Measurements from ENCODE around the gene GLDN.

The GLDN gene

GRCh38 chr15:51353976-51354375 lies 12.5 kb downstream of the GLDN start:
- no peak for TF ChIP-seq CTCF (IDR thresholded peaks at IDR 0.05; ENCODE audit: low read depth, low read length)
- H3K4me3 ChIP-seq (replicated peaks in 1 of 2; ENCODE audit: low read depth in 2 of 2, low read length in 2 of 2), result no peak overlapping the region
- no peak for DNase-seq (ENCODE audit: low read depth in 2 of 2)

- no peak for TF ChIP-seq CTCF (IDR thresholded peaks at IDR 0.05; ENCODE audit: low read depth, low read length)
- no peak overlapping the region for H3K4me3 ChIP-seq (replicated peaks in 1 of 2; ENCODE audit: low read depth in 2 of 2, low read length in 2 of 2)
- no peak for DNase-seq (ENCODE audit: low read depth in 2 of 2)
These were observed 13.6 kb downstream of the GLDN start for GRCh38 chr15:51355096-51355495.

- H3K4me3 ChIP-seq (replicated peaks in 1 of 2; ENCODE audit: low read depth in 2 of 2, low read length in 2 of 2), result no peak overlapping the region
- no peak for DNase-seq (ENCODE audit: low read depth in 2 of 2)
- TF ChIP-seq CTCF (IDR thresholded peaks at IDR 0.05; ENCODE audit: low read depth, low read length), result no peak
These were observed 14.7 kb downstream of the GLDN start for GRCh38 chr15:51356147-51356546.

- no peak for TF ChIP-seq CTCF (IDR thresholded peaks at IDR 0.05; ENCODE audit: low read depth, low read length)
These were observed 15.5 kb downstream of the GLDN start for GRCh38 chr15:51356983-51357382.

GRCh38 chr15:51359981-51360380 lies 18.5 kb downstream of the GLDN start:
- DNase-seq (ENCODE audit: low read depth in 2 of 2), result no peak
- TF ChIP-seq CTCF (IDR thresholded peaks at IDR 0.05; ENCODE audit: low read depth, low read length), result no peak
- H3K4me3 ChIP-seq (replicated peaks in 1 of 2; ENCODE audit: low read depth in 2 of 2, low read length in 2 of 2), result no peak overlapping the region

More at GRCh38 chr15:51356983-51357382, 15.5 kb downstream of the GLDN start:
- no peak overlapping the region for H3K4me3 ChIP-seq (replicated peaks in 1 of 2; ENCODE audit: low read depth in 2 of 2, low read length in 2 of 2)
- no peak for DNase-seq (ENCODE audit: low read depth in 2 of 2)

GRCh38 chr15:51363383-51363782 lies 21.9 kb downstream of the GLDN start:
- no peak overlapping the region for H3K4me3 ChIP-seq (replicated peaks in 1 of 2; ENCODE audit: low read depth in 2 of 2, low read length in 2 of 2)
- TF ChIP-seq CTCF (IDR thresholded peaks at IDR 0.05; ENCODE audit: low read depth, low read length), result no peak
- DNase-seq (ENCODE audit: low read depth in 2 of 2), result no peak

GRCh38 chr15:51365417-51365816 lies 24.0 kb downstream of the GLDN start:
- no peak overlapping the region for H3K4me3 ChIP-seq (replicated peaks in 1 of 2; ENCODE audit: low read depth in 2 of 2, low read length in 2 of 2)
- DNase-seq (ENCODE audit: low read depth in 2 of 2), result no peak
- no peak for TF ChIP-seq CTCF (IDR thresholded peaks at IDR 0.05; ENCODE audit: low read depth, low read length)
